Stimulated activated CD4-positive, alpha-beta T cell treated with anti-CD3 and anti-CD28 coated beads, Interleukin-12 subunit alpha, Interleukin-12 subunit beta, amount 100 ng/mL, for 4 hours (primary cell): ENCODE measurements around the gene AHCYL2.
"Not testable (repeated sequence)": the region's sequence is repeated elsewhere in the genome, so short reads cannot be mapped to it uniquely, and the experiment has no call there.

Experiments
- DNase-seq: peaks from one replicate; pipeline ENCODE4 v3.0.0-alpha.2; 2020

Gene AHCYL2

DNA sequence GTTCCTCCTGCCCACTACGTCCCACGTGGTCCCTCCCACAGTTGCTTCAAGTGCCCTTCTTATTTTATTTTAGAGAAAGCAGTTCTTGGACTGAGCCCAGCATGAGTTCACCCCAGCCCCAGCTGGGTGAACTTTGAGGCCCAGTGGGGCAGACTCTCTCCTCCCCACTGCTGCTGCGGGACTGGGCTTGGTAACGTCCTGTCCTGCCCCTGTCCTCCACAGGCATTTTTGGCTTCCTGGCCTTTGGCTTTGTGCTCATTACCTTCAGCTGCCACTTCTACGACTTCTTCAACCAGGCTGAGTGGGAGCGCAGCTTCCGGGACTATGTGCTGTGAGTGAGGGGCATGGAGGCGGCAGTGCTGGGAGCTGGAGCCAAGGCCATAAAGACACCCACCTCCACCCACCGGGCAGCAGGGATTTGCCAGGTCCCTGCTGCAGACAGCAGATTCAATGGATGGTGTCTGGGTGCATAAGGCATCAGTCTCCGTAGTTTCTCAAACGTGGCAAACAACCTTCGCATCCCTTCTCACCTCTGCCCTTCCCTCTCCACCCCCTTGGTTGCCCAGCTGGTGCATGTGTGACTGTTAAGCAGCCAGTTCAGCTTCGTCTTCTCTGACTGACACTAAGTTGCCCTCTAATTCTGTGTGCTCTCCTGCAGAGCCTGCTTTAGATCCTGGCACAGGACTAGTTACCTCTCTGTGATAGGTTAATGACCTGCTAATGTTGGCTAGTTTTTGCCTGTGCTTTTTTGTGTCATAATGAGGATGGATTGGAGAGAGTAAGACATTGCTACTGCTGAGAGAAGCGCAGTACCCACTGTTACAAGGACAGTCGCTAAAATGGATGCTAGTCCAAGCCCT is 15.5 kb upstream of the AHCYL2 start:
- no peak for DNase-seq

DNA sequence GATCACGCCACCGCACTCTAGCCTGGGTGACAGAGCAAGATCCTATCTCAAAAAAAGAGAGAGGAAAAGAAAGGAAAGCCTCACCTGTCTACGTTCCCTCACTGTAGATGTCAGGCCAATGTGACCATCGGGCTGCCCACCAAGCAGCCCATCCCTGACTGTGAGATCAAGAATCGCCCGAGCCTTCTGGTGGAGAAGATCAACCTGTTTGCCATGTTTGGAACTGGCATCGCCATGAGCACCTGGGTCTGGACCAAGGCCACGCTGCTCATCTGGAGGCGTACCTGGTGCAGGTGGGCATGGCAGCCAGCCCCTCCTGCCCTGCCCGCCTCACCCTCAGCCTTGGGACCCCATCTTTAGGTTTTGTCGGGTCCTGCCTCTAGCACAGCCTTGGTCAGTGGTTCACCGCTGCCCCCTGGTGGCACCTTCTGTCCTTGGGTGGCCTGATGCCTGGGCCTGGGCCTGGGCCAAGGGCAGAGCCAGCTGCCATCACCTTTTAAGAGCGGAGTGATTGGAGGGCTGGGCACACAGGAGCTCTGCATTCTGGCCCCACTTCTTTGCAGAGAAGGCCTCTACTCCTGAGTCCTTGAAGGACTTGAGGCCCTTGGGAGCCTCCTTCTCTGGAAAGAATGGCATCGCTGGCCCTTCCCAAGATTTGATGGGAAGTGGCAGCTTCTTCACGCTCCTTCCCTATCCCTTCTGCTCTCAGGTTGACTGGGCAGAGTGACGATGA is 14.4 kb upstream of the AHCYL2 start:
- peak; percentile 72 for DNase-seq

DNA sequence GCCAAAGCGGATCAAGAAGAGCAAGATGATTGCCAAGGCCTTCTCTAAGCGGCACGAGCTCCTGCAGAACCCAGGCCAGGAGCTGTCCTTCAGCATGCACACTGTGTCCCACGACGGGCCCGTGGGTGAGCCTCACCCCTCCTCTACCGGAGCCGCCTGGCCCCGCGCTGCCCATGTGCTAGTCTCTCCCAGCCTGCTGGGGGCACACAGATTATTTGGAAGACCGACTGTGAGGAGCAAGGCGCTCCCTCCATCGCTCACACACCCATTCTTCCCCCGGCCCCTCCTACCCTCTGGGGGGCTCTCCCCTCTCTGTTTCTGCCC is 13.9 kb upstream of the AHCYL2 start:
- DNase-seq, result no peak

DNA sequence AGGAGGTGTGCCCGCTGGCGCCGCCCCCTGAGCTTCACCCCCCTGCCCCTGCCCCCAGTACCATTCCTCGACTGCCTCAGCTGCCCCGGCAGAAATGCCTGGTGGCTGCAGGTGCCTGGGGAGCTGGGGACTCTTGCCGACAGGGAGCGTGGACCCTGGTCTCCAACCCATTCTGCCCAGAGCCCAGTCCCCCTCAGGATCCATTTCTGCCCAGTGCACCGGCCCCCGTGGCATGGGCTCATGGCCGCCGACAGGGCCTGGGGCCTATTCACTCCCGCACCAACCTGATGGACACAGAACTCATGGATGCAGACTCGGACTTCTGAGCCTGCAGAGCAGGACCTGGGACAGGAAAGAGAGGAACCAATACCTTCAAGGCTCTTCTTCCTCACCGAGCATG is 12.7 kb upstream of the AHCYL2 start:
- DNase-seq, result no peak

DNA sequence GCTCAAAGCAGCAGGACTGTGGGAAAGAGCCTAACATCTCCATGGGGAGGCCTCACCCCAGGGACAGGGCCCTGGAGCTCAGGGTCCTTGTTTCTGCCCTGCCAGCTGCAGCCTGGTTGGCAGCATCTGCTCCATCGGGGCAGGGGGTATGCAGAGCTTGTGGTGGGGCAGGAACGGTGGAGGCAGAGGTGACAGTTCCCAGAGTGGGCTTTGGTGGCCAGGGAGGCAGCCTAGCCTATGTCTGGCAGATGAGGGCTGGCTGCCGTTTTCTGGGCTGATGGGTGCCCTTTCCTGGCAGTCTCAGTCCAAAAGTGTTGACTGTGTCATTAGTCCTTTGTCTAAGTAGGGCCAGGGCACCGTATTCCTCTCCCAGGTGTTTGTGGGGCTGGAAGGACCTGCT is 12.2 kb upstream of the AHCYL2 start:
- no peak for DNase-seq

DNA sequence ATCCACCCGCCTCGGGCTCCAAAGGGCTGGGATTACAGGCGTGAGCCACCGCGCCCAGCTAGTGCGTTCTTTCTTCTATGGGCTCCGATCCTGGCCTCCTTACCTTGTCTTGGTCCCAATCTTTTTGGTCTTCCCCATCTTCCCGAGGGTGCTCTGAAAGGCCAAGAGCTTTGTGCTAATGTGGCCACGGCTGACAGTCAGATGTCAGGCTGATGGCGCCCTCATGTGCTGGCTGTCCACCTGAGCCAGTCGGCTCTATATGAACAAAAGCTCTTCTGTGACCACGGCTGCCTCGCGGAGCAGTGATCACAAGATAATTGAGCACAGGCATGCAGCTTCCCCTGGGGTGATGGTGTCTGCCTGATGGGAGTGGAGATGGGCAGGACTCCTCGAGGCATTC is 11.0 kb upstream of the AHCYL2 start:
- no peak for DNase-seq

DNA sequence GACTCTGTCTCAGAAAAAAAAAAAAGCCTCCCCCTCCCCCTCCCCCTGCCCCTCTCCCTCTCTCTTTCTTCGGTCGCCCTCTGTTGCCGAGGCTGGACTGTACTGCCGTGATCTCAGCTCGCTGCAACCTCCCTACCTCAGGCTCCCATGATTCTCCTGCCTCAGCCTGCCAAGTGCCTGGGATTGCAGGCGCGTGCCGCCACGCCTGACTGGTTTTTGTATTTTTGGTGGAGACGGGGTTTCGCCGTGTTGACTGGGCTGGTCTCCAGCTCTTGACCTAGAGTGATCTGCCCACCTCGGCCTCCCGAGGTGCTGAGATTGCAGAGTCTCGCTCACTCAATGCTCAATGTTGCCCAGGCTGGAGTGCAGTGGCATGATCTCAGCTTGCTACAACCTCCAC is 9.1 kb upstream of the AHCYL2 start:
- DNase-seq, result not testable (repeated sequence)

DNA sequence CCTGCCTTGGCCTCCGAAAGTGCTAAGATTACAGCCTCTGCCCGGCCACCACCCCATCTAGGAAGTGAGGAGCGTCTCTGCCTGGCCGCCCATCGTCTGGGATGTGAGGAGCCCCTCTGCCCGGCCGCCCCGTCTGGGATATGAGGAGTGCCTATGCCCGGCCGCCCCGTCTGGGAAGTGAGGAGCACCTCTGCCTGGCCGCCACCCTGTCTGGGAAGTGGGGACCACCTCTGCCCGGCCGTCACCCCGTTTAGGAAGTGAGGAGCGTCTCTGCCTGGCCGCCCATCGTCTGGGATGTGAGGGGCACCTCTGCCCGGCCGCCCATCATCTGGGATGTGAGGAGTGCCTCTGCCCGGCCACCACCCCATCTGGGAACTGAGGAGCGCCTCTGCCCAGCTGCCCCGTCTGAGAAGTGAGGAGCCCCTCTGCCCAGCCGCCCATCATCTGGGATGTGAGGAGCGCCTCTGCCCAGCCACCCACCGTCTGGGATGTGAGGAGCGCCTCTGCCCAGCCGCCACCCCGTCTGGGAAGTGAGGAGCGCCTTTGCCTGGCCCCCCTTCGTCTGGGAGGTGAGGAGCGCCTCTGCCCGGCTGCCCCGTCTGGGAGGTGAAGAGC is 8.6 kb upstream of the AHCYL2 start:
- not testable (repeated sequence) for DNase-seq

DNA sequence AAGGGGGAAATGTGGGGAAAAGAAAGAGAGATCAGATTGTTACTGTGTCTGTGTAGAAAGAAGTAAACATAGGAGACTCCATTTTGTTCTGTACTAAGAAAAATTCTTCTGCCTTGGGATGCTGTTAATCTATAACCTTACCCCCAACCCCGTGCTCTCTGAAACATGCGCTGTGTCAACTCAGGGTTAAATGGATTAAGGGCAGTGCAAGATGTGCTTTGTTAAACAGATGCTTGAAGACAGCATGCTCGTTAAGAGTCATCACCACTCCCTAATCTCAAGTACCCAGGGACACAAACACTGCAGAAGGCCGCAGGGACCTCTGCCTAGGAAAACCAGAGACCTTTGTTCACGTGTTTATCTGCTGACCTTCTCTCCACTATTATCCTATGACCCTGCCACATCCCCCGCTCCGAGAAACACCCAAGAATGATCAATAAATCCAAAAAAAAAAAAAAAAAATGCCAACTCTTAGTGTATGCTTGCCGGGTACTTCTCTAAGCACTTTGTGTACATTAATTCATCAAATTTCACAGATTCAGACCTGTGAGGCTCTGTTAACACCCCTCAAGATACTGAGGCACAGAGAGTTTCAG is 7.9 kb upstream of the AHCYL2 start:
- not testable (repeated sequence) for DNase-seq

DNA sequence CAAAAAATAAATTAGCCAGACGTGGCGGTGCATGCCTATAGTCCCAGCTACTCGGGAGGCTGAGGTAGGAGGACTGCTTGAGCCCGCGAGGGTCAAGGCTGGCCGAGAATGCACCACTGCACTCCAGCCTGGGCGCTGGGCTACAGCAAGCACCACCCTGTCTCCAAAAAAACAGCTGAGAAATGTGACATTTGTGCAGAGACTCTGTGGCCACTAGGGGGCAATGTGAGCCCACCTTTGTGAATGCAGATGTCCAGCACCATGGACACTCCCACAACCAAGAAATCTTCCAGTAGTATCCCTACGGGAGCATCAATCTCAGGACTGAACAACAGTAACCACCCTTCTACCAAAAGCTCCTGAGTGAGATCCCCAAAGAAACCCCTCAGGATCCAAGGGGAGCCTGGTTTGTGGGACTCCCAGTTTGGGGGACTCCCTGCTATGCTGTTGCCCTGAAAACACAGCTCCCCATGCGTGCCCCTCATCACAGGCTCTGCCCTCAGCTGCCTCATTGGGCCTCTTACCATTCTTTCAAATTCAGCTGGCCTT is 6.2 kb upstream of the AHCYL2 start:
- DNase-seq, result peak; percentile 72

DNA sequence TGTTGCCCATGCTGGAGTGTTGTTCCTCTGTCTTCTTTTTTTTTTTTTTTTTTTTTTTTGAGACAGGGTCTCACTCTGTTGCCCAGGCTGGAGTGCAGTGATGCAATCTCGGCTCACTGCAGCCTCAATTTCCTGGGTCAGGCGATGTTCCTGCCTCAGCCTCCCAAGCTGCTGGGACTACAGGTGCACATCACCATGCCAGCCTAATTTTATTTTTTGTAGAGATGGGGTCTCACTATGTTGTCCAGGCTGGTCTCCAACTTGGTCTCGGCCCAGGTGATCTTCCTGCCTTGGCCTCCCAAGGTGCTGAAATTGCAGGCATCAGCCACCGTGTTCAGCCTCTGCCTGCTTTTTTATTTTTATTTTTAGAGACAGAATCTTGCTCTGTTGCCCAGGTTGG is 5.7 kb upstream of the AHCYL2 start:
- not testable (repeated sequence) for DNase-seq

DNA sequence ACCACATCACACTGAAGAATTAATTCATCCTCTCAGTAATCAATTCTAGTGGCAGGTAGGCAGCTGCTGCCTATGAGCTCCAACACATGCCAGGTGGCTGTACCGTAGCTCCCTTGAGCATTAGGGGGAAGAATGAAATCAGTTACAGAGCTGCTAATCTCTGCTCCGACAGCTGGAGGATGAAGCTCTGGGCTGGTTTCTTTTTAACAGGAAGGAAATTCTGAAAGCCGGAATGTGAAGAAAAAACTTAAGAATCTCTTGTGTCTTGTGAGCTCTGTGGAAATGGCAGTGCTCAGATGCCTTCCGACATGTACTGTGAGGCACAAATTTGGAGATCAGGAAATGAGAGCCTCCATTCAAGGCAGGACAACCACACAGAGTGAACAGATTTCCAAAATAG is 2.8 kb upstream of the AHCYL2 start:
- no peak for DNase-seq

DNA sequence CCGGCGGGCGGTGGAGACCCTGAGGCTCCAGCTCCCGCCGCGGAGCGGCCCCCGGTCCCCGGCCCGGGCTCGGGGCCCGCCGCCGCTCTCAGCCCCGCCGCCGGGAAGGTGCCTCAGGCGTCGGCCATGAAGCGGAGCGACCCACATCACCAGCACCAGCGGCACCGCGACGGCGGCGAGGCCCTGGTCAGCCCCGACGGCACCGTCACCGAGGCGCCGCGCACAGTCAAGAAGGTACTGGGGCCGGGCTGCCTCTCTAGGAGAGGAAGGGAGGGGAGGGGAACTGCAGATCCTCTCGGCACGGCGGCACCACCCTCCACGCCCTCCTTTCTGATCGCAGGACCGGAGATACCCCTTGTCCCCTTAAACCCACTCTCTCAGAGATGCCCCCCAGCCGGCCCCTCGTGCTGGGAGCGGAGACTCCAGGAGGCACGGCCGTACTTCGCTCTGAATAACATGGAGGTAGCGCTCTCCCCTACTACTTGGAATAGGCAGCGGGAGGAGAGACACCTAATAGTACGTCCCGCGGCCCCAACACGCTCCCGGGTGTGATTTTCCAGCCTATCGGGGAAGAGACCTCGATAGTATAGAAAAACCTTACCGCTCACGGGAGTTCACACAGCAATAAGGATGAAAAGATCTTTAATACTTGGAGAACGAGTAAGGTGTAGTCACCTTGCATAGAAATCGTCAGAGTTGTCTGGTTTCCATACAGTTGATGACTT is 538 bp downstream of the AHCYL2 start:
- peak; percentile 52 for DNase-seq

DNA sequence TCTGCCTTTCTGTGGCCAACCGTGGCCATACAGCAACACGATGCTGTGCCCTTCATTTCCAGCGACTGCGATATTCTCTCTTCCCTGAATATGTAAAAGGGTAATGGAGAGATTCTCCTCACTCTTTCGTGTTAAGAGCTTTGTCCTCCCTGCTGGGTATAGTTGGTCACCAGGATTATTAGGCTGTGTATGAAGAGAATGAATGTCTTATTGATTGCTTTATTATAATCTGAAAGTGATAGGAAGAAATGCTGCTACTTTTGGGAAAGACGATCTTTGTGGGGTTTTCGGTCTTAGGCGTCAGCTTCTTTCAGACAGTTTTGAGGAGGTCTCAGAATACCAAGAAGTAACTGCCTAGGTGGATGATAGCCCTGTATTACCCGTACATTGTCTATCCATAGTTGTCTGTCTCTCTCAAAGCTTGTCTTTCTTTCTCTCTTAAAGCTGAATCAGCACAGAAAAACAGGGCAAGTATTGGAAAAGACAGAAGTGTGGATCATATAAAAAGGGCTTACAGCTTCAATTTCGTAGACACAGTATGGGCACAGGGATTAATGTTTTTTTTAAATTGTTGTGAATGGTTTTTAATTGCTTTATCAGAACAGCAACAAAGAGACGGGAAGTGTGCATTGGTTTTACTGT is 1.2 kb downstream of the AHCYL2 start:
- DNase-seq, result no peak

DNA sequence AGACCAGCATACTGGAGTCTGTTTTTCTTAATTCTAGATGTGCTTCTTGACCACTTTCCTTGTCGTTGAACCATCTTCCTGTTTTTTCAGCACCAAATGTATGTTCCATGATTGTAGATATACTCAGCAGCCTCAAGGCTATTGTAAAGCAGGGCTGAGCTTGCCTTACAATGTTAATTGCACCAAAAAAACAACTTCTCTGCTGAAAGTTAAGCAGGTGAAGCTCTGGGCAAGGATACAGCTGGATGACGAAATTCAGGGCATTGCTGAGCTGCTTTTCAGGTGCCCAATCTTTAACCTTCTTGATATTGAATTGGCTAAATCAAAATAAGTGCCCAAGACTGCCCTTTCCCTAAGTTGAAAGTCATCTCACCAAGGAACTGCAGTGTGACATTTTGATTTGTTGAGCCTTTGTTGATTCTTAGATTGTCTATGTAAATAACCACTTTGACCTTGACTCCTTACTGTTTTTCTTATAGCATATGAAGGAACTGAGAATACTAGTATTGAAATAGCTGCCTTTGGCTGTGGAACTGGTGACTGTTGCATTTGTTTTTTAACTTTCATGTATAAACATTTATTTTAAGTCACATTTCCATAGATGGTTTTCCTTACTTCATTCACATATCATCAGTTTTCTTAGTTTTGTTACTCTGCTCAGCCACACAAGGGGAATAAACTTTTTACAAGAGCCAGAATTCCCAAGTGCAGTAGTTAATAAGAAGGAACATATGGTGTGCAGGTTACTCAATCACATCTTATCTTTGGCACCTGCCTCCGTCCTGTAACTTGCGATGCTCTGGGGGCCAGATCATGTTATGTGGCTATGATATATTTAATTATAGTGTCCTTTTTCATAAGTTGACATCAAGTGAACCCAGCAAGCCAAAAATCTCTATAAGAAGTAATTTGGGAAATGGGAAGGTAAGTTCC is 3.1 kb downstream of the AHCYL2 start:
- no peak for DNase-seq

DNA sequence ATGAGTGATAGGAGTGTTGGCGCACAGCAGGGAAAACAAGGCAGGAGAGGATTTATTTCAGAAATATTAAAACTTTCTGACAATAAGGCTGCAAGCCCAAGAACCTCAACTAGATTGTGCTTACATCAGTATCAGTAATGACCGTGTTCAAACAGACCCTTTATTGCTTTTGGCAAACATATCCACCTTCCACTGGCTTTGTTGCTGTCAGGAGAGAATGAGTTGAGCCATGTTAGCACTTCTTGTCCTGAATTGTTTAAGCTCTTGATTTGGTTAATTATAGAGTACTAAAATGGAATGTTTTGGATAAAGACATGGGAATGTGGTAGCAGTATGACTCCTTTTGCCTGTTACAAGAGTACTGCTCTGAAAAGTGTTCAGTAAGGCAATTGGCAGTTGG is 3.8 kb downstream of the AHCYL2 start:
- no peak for DNase-seq

DNA sequence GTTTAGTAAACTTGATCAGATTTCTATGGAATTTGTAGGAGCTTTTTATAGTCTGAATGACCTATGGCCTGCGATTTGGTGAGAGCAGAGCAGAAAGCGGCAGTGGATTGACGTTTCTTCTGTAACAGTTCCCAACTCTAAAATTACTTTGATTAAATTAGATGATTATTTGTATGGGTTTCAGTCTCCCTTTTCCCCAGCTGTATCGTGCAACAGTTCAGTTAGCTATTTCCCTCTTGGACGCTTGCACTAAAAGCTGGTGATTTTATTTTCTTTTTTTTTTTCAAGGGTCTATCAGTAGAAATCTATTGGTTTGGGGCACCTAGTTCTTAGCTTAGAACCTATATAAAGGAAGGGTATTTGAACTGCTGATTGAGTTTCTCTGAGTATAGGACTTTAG is 6.8 kb downstream of the AHCYL2 start:
- DNase-seq, result no peak

DNA sequence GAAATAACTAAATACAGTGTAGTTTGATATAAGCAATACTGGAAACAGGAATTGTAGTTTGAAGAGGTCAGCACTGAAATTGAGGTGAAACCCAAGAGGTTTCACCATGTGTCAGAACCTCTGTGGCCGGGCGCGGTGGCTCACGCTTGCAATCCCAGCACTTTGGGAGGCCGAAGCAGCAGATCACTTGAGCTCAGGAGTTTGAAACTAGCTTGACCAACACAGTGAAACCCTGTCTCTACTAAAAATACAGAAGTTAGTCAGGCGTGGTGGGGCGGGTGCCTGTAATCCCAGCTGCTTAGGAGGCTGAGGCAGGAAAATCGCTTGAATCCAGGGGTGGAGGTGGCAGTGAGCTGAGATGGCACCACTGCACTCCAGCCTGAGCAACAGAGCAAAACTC is 13.7 kb downstream of the AHCYL2 start:
- DNase-seq, result no peak

DNA sequence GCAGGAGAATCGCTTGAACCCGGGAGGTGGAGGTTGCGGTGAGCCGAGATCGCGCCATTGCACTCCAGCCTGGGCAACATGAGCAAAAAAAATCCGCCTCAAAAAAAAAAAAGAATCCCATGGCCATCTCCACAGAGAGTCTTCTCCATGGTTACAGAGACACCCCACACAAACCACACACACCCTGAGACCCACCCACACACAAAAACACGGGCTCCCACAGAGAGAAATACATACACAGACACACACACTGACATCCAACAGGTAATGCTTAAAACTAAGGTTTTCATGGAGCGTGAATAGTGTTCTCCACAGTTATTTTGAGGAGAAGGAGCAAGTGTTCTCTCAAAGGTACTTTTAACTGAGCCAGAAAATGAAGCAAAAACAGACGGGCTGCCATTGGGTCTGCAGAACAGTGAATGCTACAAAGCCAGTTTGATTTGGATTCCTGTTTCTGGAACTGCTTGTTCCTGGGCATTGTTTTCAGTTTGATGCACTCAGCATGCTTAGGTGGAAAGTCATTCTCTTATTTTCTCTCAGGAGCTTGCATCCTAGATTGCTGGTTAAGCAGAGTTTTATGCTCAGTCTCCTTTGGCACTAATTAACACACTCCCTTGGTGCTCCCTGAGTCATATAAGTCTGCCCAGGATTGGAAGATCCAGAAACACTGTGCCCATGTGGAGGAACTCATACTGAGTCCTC is 15.4 kb downstream of the AHCYL2 start:
- DNase-seq, result no peak

DNA sequence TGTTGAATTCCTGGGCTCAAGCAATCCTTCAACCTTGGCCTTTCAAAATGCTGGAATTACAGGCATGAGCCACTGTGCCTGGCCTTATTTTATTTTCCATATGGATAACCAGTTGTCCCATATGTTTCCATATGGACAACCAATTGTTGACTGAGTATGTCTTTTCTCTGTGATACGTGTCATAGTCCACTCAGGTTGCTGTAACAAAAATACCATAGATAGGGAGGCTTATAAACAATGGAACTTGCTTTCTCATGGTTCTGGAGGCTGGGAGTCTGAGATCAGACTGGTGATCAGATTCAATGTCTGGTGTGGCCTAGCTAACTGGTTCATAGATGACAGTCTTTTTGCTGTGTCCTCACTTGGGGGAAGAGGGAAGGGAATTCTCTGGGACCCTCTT is 19.4 kb downstream of the AHCYL2 start:
- no peak for DNase-seq
